ENCODE data around the gene PCARE. TPM values are rescaled to one million over a fixed set of nuclear protein-coding genes. Genes with fewer than 3 reads are reported as not detected.

The PCARE gene
- total and polyA plus RNA-seq, 2 donors (not counting 1 experiment from before 2014, with no cell fraction given) = not detected

DNA sequence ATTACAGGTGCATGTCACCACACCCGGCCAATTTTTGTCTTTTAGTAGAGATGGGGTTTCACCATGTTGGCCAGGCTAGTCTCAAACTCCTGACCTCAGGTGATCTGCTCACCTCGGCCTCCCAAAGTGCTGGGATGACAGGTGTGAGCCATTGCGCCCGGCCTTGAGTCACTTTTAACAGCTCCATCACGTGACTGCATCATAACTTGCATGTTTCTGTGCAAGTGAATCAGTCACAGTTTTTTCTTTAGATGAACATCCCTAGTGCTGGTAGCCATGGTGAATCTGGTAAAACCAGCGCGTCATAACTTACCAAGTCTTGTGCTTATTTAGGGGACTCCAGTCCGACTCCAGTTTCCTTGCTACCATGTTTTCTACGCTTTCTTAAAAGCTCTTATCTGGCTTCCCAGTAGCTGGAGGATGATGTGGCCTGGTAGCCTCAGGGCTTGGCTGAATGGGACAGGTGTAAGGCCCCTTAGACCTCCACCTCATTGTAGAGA is 33.1 kb downstream of the PCARE start:
- H3K4me3 Mint-ChIP-seq = no peak overlapping the region
- intact Hi-C loops (cut with micrococcal nuclease) = no loop called here
- DNase-seq = no peak
- no peaks in the 10 kb centered on the region for H3K27me3 Mint-ChIP-seq
- H3K27ac Mint-ChIP-seq = no peak overlapping the region
- Histone ChIP-seq H4K20me1 (ENCODE audit: control insufficient read depth, insufficient read depth, low read length, poor library complexity, severe bottlenecking) (no peaks in the 10 kb centered on the region), H3K27ac (ENCODE audit: low read length in 2 of 2) (no peak overlapping the region), H3K4me2 (replicated peaks; ENCODE audit: low read depth, low read length, poor library complexity, severe bottlenecking) (no peak overlapping the region), H3K9me3 (ENCODE audit: control extremely low read depth in 1 of 3, control insufficient read depth in 2 of 3, insufficient read depth in 1 of 3, low read length in 2 of 3) (no peaks in the 10 kb centered on the region), H3K4me1 (ENCODE audit: control insufficient read depth in 2 of 2, insufficient read depth in 2 of 2, low read length in 2 of 2) (no peaks in the 10 kb centered on the region), H3K27me3 (replicated peaks in 1 of 4; ENCODE audit: control extremely low read depth in 1 of 4, control insufficient read depth in 3 of 4, insufficient read depth in 4 of 4, low read length in 3 of 4) (no peaks in the 10 kb centered on the region), H2AFZ (ENCODE audit: insufficient read depth, low read depth, low read length, poor library complexity, severe bottlenecking) (no peak overlapping the region), H3K36me3 (replicated peaks in 1 of 2; ENCODE audit: control extremely low read depth in 1 of 2, control insufficient read depth in 1 of 2, extremely low read depth in 1 of 2, insufficient read depth in 2 of 2, low read length in 1 of 2) (no peaks in the 10 kb centered on the region), H3K79me2 (ENCODE audit: control insufficient read depth, insufficient read depth, low read length) (no peaks in the 10 kb centered on the region), H3K9ac (ENCODE audit: low read length) (no peak overlapping the region), H3K4me3 (ENCODE audit: control extremely low read depth in 1 of 5, extremely low read depth in 1 of 5, insufficient read depth in 1 of 5, low read depth in 2 of 5, low read length in 4 of 5) (no peak overlapping the region)
- POLR2A ChIA-PET = no interaction called here
- TF ChIP-seq EZH2 (IDR thresholded peaks at IDR 0.05; ENCODE audit: borderline replicate concordance, insufficient read depth, low read depth, low read length, poor library complexity, severe bottlenecking) (no peak), CTCF (IDR thresholded peaks at IDR 0.05) (no peak)
- CTCF ChIA-PET = no interaction called here
- no peaks in the 10 kb centered on the region for H3K4me1 Mint-ChIP-seq
- WGBS (ENCODE audit: insufficient coverage) = 85% methylated on average over 8 of the region's 9 CpGs
- H3K9me3 Mint-ChIP-seq (ENCODE audit: insufficient read depth) = no peaks in the 10 kb centered on the region
- ATAC-seq (ENCODE audit: low read depth) = no peak

- ChIA-PET CTCF (no interaction called here), POLR2A (no interaction called here)
- Mint-ChIP-seq H3K9me3 (ENCODE audit: insufficient read depth) (no peaks in the 10 kb centered on the region), H3K4me1 (no peaks in the 10 kb centered on the region), H3K27ac (no peak overlapping the region), H3K27me3 (no peaks in the 10 kb centered on the region), H3K4me3 (no peak overlapping the region)
- Histone ChIP-seq H3K4me2 (replicated peaks; ENCODE audit: low read depth, low read length, poor library complexity, severe bottlenecking) (no peak overlapping the region), H3K27ac (ENCODE audit: low read length in 2 of 2) (no peak overlapping the region), H3K4me3 (ENCODE audit: control extremely low read depth in 1 of 5, extremely low read depth in 1 of 5, insufficient read depth in 1 of 5, low read depth in 2 of 5, low read length in 4 of 5) (no peak overlapping the region), H4K20me1 (ENCODE audit: control insufficient read depth, insufficient read depth, low read length, poor library complexity, severe bottlenecking) (no peaks in the 10 kb centered on the region), H3K9me3 (ENCODE audit: control extremely low read depth in 1 of 3, control insufficient read depth in 2 of 3, insufficient read depth in 1 of 3, low read length in 2 of 3) (no peaks in the 10 kb centered on the region), H3K27me3 (replicated peaks in 1 of 4; ENCODE audit: control extremely low read depth in 1 of 4, control insufficient read depth in 3 of 4, insufficient read depth in 4 of 4, low read length in 3 of 4) (no peaks in the 10 kb centered on the region), H3K9ac (ENCODE audit: low read length) (no peak overlapping the region), H3K4me1 (ENCODE audit: control insufficient read depth in 2 of 2, insufficient read depth in 2 of 2, low read length in 2 of 2) (no peaks in the 10 kb centered on the region), H2AFZ (ENCODE audit: insufficient read depth, low read depth, low read length, poor library complexity, severe bottlenecking) (no peak overlapping the region), H3K79me2 (ENCODE audit: control insufficient read depth, insufficient read depth, low read length) (no peaks in the 10 kb centered on the region), H3K36me3 (replicated peaks in 1 of 2; ENCODE audit: control extremely low read depth in 1 of 2, control insufficient read depth in 1 of 2, extremely low read depth in 1 of 2, insufficient read depth in 2 of 2, low read length in 1 of 2) (no peaks in the 10 kb centered on the region)
- intact Hi-C loops (cut with micrococcal nuclease) = no loop called here
- TF ChIP-seq CTCF (IDR thresholded peaks at IDR 0.05) = no peak
- no peak for TF ChIP-seq EZH2 (IDR thresholded peaks at IDR 0.05; ENCODE audit: borderline replicate concordance, insufficient read depth, low read depth, low read length, poor library complexity, severe bottlenecking)
- DNase-seq = no peak
- WGBS (ENCODE audit: insufficient coverage) = 92% methylated on average over 4 of the region's 6 CpGs
- no peak for ATAC-seq (ENCODE audit: low read depth)
Measured at GRCh38 chr2:29040552-29040951, 33.8 kb downstream of the PCARE start.

Data from B cell (primary cell).